AG09319 (cell line): ENCODE data around the gene RNF112.

Experiments used
- DNase-seq: peaks from one replicate; pipeline ENCODE4 v3.0.0-alpha.2; 2010; ENCODE audit warnings: low read depth; ENCODE audit errors: extremely low read depth
- TF ChIP-seq, protein P1 (sequence below): IDR thresholded peaks from 2 replicates; pipeline ENCODE4 v1.5.1; 2011; ENCODE audit warnings: low read depth, mild to moderate bottlenecking, inconsistent platforms, low read length, moderate library complexity

RNF112 gene

DNA sequence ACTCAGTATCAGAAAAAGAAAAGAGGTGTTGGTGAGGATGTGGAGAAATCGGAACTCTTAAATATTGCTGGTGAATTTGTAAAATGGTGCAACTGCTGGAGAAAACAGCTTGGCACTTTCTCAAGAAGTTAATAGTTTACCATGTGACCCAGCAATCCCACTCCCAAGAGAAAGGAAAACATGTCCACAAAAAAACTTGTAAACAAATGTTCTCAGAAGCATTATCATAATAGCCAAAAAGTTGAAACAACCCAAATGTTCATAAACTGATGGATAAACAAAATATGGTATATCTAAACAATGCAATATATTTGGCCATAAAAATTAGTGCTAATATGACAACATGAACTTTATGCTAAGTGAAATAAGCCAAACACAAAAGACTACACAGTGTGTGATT, 35.3 kb upstream of the RNF112 start:
- DNase-seq: no peak
- TF ChIP-seq, protein P1, sequence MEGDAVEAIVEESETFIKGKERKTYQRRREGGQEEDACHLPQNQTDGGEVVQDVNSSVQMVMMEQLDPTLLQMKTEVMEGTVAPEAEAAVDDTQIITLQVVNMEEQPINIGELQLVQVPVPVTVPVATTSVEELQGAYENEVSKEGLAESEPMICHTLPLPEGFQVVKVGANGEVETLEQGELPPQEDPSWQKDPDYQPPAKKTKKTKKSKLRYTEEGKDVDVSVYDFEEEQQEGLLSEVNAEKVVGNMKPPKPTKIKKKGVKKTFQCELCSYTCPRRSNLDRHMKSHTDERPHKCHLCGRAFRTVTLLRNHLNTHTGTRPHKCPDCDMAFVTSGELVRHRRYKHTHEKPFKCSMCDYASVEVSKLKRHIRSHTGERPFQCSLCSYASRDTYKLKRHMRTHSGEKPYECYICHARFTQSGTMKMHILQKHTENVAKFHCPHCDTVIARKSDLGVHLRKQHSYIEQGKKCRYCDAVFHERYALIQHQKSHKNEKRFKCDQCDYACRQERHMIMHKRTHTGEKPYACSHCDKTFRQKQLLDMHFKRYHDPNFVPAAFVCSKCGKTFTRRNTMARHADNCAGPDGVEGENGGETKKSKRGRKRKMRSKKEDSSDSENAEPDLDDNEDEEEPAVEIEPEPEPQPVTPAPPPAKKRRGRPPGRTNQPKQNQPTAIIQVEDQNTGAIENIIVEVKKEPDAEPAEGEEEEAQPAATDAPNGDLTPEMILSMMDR: no peak

DNA sequence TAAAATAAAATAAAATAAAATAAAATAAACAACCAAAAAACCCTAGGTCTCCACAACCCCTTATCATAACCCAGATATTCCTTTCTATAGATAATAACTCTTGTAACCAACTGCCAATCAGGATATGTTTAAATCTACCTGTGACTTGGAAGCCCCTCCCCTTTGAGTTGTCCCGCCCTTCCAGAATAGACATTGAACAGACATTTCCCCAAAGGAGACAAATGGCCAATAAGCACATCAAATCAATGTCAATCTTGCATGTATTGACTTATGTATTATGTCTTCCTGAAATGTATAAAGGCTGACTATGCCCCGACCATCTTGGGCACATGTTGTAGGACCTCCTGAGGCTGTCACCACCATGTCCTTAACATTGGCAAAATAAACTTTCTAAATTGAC, 34.2 kb upstream of the RNF112 start:
- TF ChIP-seq, protein P1: no peak
- no peak for DNase-seq

DNA sequence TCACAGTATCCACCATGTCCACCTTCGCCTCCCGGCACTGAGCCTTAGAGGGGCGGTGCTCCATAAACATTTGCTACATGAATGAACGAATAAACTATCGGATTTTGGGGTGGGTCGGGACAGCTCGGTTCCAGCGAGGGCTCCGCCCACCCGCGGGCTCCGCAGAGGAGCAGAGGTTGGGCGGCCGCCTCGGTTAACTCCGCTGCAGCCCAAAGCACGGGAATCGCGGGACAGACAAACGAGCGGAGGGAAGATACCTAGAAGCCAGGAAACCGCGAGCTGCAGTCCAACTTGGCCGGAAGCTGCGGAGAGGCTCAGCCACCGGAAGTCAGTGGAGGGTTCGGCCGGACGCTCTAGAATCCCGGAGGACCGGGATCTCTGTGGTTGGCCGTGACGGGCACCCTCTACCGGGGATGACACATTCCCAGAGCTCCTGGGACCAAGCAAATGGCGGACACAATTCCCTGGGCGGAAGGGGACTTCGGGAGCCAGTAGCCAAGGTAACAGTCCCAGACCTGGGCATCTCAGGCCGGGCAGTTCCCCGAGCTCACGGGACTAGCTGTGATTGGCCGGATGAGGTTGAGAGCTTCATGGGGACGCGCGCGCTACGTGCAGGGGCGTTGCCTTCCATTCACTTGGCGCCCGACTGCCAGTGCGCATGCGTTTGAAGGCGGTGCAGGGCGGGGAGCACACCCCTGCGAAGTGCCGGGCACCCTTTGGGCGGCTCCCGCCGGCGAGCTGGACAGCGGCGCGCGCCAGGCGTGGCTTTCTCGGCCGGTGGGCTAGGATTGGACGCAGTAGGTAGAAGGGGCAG, 33.2 kb upstream of the RNF112 start:
- TF ChIP-seq, protein P1: peak; percentile 0; the same call in 1 of the 2 replicates
- peak; percentile 98 for DNase-seq

DNA sequence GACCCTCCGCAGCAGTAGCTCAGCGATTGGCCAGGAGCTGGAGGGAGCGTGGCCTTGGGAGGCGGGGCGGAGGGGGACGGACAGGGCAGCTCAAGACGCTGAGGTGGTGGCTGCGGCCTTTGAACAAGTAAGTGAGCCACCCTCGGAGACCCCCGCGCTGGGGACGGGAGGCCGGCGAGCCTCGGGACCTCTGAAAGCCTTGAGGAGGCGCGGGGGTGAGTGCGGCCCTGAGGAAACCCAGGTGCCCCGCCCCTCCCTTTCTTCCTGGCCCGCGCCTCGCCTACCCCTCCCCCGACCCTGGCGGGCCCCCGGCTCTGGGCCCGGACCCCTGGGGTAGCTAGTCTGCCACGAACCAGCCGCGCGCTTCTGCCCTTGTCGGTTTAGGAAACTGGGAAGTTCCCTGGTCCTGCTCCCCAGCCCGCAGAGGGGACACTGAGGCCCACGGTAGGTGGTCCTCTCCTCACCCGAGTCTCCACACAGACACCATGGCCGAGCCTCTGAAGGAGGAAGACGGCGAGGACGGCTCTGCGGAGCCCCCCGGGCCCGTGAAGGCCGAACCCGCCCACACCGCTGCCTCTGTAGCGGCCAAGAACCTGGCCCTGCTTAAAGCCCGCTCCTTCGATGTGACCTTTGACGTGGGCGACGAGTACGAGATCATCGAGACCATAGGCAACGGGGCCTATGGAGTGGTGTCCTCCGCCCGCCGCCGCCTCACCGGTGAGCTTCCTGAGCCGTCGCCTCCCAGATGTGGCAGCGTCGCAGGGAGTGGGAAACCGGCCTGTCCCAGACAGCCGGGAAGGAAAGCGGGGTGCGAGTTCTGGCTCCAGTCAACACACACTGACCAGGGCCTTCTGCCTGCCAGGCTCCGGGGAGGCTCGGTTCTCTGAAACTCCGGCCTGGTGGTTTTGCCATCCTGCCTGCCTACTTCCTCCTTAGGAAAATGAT, 32.3 kb upstream of the RNF112 start, which contains the start of gene MAPK7:
Gene MAPK7 (plus strand): TSS at position 83 of the 945 bp plus-strand sequence. CDS start 403 bp downstream, at position 486.
- TF ChIP-seq, protein P1: no peak
- no peak for DNase-seq

DNA sequence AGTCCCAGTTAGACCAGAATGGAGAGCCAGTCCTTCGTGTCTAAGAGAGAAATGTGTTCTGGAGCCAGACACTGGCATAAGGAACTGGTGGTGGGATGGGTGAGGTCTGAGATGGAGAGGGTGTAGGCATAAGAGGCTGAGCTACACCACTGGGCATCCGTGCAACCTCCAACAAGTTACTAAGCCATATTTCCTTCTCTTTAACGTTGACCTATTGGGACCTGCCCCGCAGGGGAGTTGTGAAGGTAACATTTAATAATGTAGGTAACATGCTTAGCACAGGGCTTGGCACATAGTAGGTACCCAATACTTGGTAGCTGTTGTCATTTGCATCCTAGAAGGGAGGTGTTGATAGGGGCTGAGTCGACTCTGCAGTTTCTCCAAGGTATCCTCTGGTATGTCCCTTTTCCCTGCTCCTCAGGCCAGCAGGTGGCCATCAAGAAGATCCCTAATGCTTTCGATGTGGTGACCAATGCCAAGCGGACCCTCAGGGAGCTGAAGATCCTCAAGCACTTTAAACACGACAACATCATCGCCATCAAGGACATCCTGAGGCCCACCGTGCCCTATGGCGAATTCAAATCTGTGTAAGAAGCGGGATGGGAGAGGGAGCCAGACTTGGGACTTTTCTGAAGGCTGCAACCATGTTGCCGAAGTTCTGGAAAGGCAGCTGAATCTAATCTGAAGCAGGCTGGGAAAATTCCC, 31.5 kb upstream of the RNF112 start:
- TF ChIP-seq, protein P1: no peak
- no peak for DNase-seq

DNA sequence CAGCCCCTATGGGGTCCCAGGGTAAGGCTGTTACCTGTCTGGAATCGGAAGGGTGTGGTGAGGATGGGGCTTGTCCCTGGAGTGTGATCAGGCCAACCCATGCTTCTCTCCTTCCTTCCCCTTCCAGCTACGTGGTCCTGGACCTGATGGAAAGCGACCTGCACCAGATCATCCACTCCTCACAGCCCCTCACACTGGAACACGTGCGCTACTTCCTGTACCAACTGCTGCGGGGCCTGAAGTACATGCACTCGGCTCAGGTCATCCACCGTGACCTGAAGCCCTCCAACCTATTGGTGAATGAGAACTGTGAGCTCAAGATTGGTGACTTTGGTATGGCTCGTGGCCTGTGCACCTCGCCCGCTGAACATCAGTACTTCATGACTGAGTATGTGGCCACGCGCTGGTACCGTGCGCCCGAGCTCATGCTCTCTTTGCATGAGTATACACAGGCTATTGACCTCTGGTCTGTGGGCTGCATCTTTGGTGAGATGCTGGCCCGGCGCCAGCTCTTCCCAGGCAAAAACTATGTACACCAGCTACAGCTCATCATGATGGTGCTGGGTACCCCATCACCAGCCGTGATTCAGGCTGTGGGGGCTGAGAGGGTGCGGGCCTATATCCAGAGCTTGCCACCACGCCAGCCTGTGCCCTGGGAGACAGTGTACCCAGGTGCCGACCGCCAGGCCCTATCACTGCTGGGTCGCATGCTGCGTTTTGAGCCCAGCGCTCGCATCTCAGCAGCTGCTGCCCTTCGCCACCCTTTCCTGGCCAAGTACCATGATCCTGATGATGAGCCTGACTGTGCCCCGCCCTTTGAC, 30.3 kb upstream of the RNF112 start:
- no peak for DNase-seq
- TF ChIP-seq, protein P1: no peak
